Adipose tissue (tissue), 3 donors: ENCODE measurements around the gene ZBED4. TPM values are rescaled to one million over a fixed set of nuclear protein-coding genes. Genes with fewer than 3 reads are reported as not detected.

Source experiments
- H3K27ac ChIP-seq: one replicate; pipeline ENCODE4 v1.5.1; 2013; ENCODE audit warnings: low read depth, low read length
- WGBS, 3 donors: extraction: QIAGEN DNeasy Blood & Tissue Kit; methylation state at CpG; one replicate each; pipeline ENCODE4 v1.1.7; 2013; 5-methylcytosine and 5-hydroxymethylcytosine counted together
- polyA plus RNA-seq, 3 donors: library from polyadenylated mRNA; stranded (reverse); fragments of 200-250 nt; gene quantifications; one replicate each; pipeline ENCODE4 v1.2.3, GENCODE V29; 2013
- donor health status: healthy with polysubstance abuse.
- donor health status: Bipolar disorder and iron deficiency.
- donor health status: healthy.

The ZBED4 gene
- polyA plus RNA-seq, 3 donors = 2.4 to 4.3 (median 2.8) TPM

- H3K27ac ChIP-seq = no peak overlapping the region
- WGBS, 3 donors = 86 to 94% (median 91%) methylated on average over 12 of the region's 12 CpGs
Observed at GRCh38 chr22:49824936-49825335, 28.7 kb upstream of the ZBED4 start.

GRCh38 chr22:49825436-49825835 lies 28.2 kb upstream of the ZBED4 start:
- 60 to 71% (median 66%) methylated on average over 10 of the region's 10 CpGs for WGBS, 3 donors
- no peak overlapping the region for H3K27ac ChIP-seq

- WGBS, 3 donors = 11 to 19% (median 16%) methylated on average over 31 of the region's 31 CpGs
- H3K27ac ChIP-seq = no peak overlapping the region
Observed at GRCh38 chr22:49825944-49826602, 27.6 kb upstream of the ZBED4 start.

GRCh38 chr22:49826603-49827270 lies 26.9 kb upstream of the ZBED4 start:
- no peak overlapping the region for H3K27ac ChIP-seq
- 0 to 1% (median 1%) methylated on average over 73 to 86 of the region's 86 CpGs for WGBS, 3 donors

- no peak overlapping the region for H3K27ac ChIP-seq
- WGBS, 3 donors = 0 to 1% (median 0%) methylated on average over 37 to 110 of the region's 110 CpGs
Observed at GRCh38 chr22:49827271-49827852, 26.3 kb upstream of the ZBED4 start.

GRCh38 chr22:49827853-49828598 lies 25.6 kb upstream of the ZBED4 start, which contains the start of gene BRD1:
Gene BRD1 (minus strand): TSS chr22:49827873. CDS start chr22:49824317, 3,556 bp downstream.
- WGBS, 3 donors = 13 to 23% (median 17%) methylated on average over 37 to 52 of the region's 54 CpGs
- H3K27ac ChIP-seq = peak within 1 kb of the TSS; percentile 14

- WGBS, 3 donors = 93 to 95% (median 93%) methylated on average over 12 to 14 of the region's 14 CpGs
- no peak overlapping the region for H3K27ac ChIP-seq
Observed at GRCh38 chr22:49828599-49828965, 25.1 kb upstream of the ZBED4 start.

- H3K27ac ChIP-seq = no peak overlapping the region
- 93 to 99% (median 97%) methylated on average over 17 of the region's 17 CpGs for WGBS, 3 donors
Observed at GRCh38 chr22:49829044-49829853, 24.4 kb upstream of the ZBED4 start.

- H3K27ac ChIP-seq = no peak overlapping the region
- WGBS, 3 donors = 34 to 83% (median 75%) methylated on average over 11 of the region's 11 CpGs
Observed at GRCh38 chr22:49833340-49834007, 20.2 kb upstream of the ZBED4 start.

GRCh38 chr22:49838771-49839717 lies 14.6 kb upstream of the ZBED4 start:
- H3K27ac ChIP-seq = no peak overlapping the region
- 59 to 76% (median 65%) methylated on average over 29 of the region's 29 CpGs for WGBS, 3 donors

- no peak overlapping the region for H3K27ac ChIP-seq
- WGBS, 3 donors = 83 to 87% (median 85%) methylated on average over 15 to 16 of the region's 16 CpGs
Observed at GRCh38 chr22:49845241-49845640, 8.4 kb upstream of the ZBED4 start.

GRCh38 chr22:49845666-49846459 lies 7.8 kb upstream of the ZBED4 start:
- WGBS, 3 donors = 78 to 85% (median 81%) methylated on average over 19 of the region's 19 CpGs
- H3K27ac ChIP-seq = no peak overlapping the region

GRCh38 chr22:49847751-49848689 lies 5.6 kb upstream of the ZBED4 start:
- no peak overlapping the region for H3K27ac ChIP-seq
- WGBS, 3 donors = 19 to 23% (median 20%) methylated on average over 59 to 64 of the region's 64 CpGs

GRCh38 chr22:49848690-49849160 lies 4.9 kb upstream of the ZBED4 start:
- 0 to 1% (median 0%) methylated on average over 41 to 51 of the region's 51 CpGs for WGBS, 3 donors

More at GRCh38 chr22:49848690-49849160, 4.9 kb upstream of the ZBED4 start:
- no peak overlapping the region for H3K27ac ChIP-seq
